Adrenal gland (tissue), 12 donors: Measurements from ENCODE around the gene ALPK3. TPM values are rescaled to one million over a fixed set of nuclear protein-coding genes. Genes with fewer than 3 reads are reported as not detected.
"Not testable (repeated sequence)": the region's sequence is repeated elsewhere in the genome, so short reads cannot be mapped to it uniquely, and the experiment has no call there.

Experiments used
- DNase-seq, 7 donors: peaks; one replicate each; pipeline ENCODE4 v3.0.0-alpha.2; 2019 to 2020
- H3K27ac ChIP-seq, 5 donors: fragments of 200-600 bp; sonication (generic) in 4 of 5; 1 replicate in 3 of 5; 2 replicates in 2 of 5; pipeline versions ENCODE4 v1.5.1 to v1.8.0; 2016 to 2020; ENCODE audit warnings: mild to moderate bottlenecking in 1 of 5
- H3K27me3 ChIP-seq: fragments of 200-600 bp; 2 replicates; pipeline ENCODE4 v1.8.0; 2021
- H3K36me3 ChIP-seq, 2 donors: fragments of 200-600 bp; replicated peaks in 1 of 2; 1 replicate in 1 of 2; 2 replicates in 1 of 2; pipeline versions ENCODE4 v1.5.1 to v1.8.0; 2018 to 2022
- H3K4me1 ChIP-seq, 2 donors: fragments of 200-600 bp; replicated peaks in 1 of 2; 1 replicate in 1 of 2; 2 replicates in 1 of 2; pipeline versions ENCODE4 v1.5.1 to v1.8.0; 2018 to 2021
- H3K4me3 ChIP-seq, 4 donors: fragments of 200-600 bp; sonication (generic) in 3 of 4; one replicate each; pipeline ENCODE4 v1.5.1; 2016 to 2018
- H3K9me3 ChIP-seq, 3 donors: fragments of 200-600 bp; sonication (generic) in 1 of 3; replicated peaks in 1 of 3; 1 replicate in 2 of 3; 2 replicates in 1 of 3; pipeline versions ENCODE4 v1.5.1 to v1.8.0; 2016 to 2021
- CTCF ChIP-seq, 6 experiments: fragments of 450-650 bp in 4 of 6; fragments of 200-600 bp in 2 of 6; sonication (generic) in 1 of 6; IDR thresholded peaks; 1 replicate in 5 of 6; 2 replicates in 1 of 6; pipeline versions ENCODE4 v1.5.1 to v1.8.0; 2016 to 2021; ENCODE audit warnings: antibody characterized with exemption in 6 of 6, mild to moderate bottlenecking in 2 of 6, moderate library complexity in 1 of 6
- POLR2A ChIP-seq, 2 donors: fragments of 450-650 bp; IDR thresholded peaks; one replicate each; pipeline ENCODE4 v1.6.1; 2017; ENCODE audit warnings: antibody characterized with exemption in 2 of 2, mild to moderate bottlenecking in 2 of 2, moderate library complexity in 1 of 2
- WGBS, 4 donors: extraction: QIAGEN DNeasy Blood & Tissue Kit in 2 of 4; methylation state at CpG; one replicate each; pipeline versions ENCODE4 v1.1.5 to v1.1.7; 2013 to 2017; 5-methylcytosine and 5-hydroxymethylcytosine counted together
- intact Hi-C, 2 donors: fragments of 100-400 bp; cut with DNase I; formaldehyde crosslinking; loops; one replicate each; pipeline versions ENCODE4 v1.14.1 to v1.15.0; 2022 to 2023
- polyA plus RNA-seq, 3 donors: library from polyadenylated mRNA; stranded (reverse); fragments of 200-250 nt in 2 of 3; fragments of 350-450 nt in 1 of 3; fragmentation: Illumina TruSeq in 1 of 3; extraction: RNeasy Lipid Tissue Mini Kit (QIAGEN cat#74804) in 1 of 3; gene quantifications; one replicate each; pipeline ENCODE4 v1.2.3, GENCODE V29; 2013 to 2014
- total RNA-seq, 9 donors: library from RNA; depleted of rRNA in 4 of 9; stranded (reverse); fragments of >200 nt in 4 of 9; fragments of 120-200 nt in 1 of 9; fragmentation: NEBNext Ultra II Directional in 1 of 9; extraction: Animal tissue kit (Norgen Biotek cat#: 25700) in 1 of 9; gene quantifications; one replicate each; pipeline versions ENCODE4 v1.1.0 to v1.2.4, GENCODE V29; 2013 to 2023
- donor health status: healthy with polysubstance abuse.
- donor health status: Bipolar disorder and iron deficiency.
- donor health status: DM: yes; HTN: yes; CAD: no.
- donor health status: DM: no; HTN: no; CAD: no.
- donor health status: DM: no; HTN: no; CAD: no.
- donor health status: DM: yes; HTN: yes; CAD: no.

Gene ALPK3
- total and polyA plus RNA-seq, 12 donors, result 5.8 to 39.3 (median 15.9) TPM

DNA sequence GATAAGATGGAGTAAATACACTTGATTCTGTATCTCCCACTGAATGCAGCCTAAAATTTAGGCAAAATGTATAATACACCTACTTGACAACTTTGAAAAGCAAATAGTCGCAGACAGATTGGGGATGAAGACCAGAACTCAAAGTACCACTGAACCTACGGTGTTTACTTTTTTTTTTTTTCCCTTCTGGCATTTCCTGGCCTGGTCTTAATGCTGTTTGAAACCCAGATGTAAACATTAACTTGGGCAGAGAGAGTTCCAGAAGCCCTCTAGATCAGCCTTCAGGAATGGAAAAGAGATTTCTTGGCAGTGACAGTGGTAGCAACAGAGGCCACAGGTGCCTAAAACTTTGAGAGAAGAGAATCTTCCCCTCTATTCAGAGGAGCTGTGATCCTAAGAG lies 27.8 kb downstream of the ALPK3 start:
- WGBS, 4 donors, result 84 to 93% (median 89%) methylated on average over 2 of the region's 2 CpGs
- no peak for DNase-seq
- TF ChIP-seq POLR2A (IDR thresholded peaks at IDR 0.05) (no peak), CTCF (IDR thresholded peaks at IDR 0.05) (no peak)
- intact Hi-C loops, result no loop called here
- Histone ChIP-seq H3K4me3 (no peak overlapping the region), H3K36me3 (no peaks in the 10 kb centered on the region), H3K9me3 (peaks cover 0 to 9% (median 0%) of the 10 kb centered on the region in 3 donors), H3K27ac (no peak overlapping the region), H3K4me1 (peaks cover 10 to 16% of the 10 kb centered on the region in 2 donors), H3K27me3 (no peaks in the 10 kb centered on the region)

DNA sequence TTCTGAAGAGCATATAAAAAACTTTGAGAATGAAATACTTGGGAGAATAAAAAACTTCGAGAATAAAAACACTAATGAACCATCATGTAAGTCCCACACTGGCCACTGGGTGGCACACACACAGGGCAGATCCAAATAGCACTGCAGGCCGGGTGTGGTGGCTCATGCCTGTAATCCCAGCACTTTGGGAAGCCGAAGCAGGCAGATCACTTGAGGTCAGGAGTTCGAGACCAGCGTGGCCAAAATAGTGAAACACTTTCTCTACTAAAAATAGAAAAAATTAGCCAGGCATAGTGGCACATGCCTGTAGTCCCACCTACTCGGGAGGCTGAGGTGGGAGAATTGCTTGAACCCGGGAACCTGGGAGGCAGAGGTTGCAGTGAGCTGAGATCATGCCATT lies 28.5 kb downstream of the ALPK3 start:
- H3K36me3 ChIP-seq, intact Hi-C loops, H3K27me3 ChIP-seq, H3K27ac ChIP-seq, H3K4me3 ChIP-seq, H3K4me1 ChIP-seq, H3K9me3 ChIP-seq: not testable (repeated sequence)
- DNase-seq, result peak; percentile 73 to 89 (median 86)
- WGBS, 4 donors, result 66 to 78% (median 72%) methylated on average over 7 of the region's 7 CpGs
- peak; percentile 70 to 84 (median 77) for TF ChIP-seq CTCF (IDR thresholded peaks at IDR 0.05)

GRCh38 chr15:84846269-84846668 lies 29.1 kb downstream of the ALPK3 start:
- peaks cover 0 to 3% of the 10 kb centered on the region in 2 donors for H3K4me1 ChIP-seq
- no peaks in the 10 kb centered on the region for H3K36me3 ChIP-seq
- intact Hi-C loops, result no loop called here
- H3K27me3 ChIP-seq, result no peaks in the 10 kb centered on the region
- no peak overlapping the region for H3K27ac ChIP-seq
- peak in 1 of 7 donors; percentile 2 for DNase-seq
- H3K4me3 ChIP-seq, result no peak overlapping the region
- TF ChIP-seq CTCF (IDR thresholded peaks at IDR 0.05) (no peak), POLR2A (IDR thresholded peaks at IDR 0.05) (no peak)
- WGBS, 4 donors, result 97 to 100% (median 99%) methylated on average over 1 of the region's 1 CpG
- peaks cover 0 to 9% (median 0%) of the 10 kb centered on the region in 3 donors for H3K9me3 ChIP-seq

GRCh38 chr15:84847382-84847781 lies 30.2 kb downstream of the ALPK3 start:
- intact Hi-C loops, result no loop called here
- no peak for DNase-seq
- H3K4me3 ChIP-seq, result no peak overlapping the region
- no peaks in the 10 kb centered on the region for H3K27me3 ChIP-seq
- H3K9me3 ChIP-seq, result peaks cover 0 to 9% (median 0%) of the 10 kb centered on the region in 3 donors
- TF ChIP-seq CTCF (IDR thresholded peaks at IDR 0.05), result no peak
- no peak for TF ChIP-seq POLR2A (IDR thresholded peaks at IDR 0.05)
- H3K36me3 ChIP-seq, result no peaks in the 10 kb centered on the region
- H3K4me1 ChIP-seq, result no peaks in the 10 kb centered on the region
- no peak overlapping the region for H3K27ac ChIP-seq
